HFF-Myc (cell line): ENCODE results near the gene DOCK3.
"Not testable (repeated sequence)": the region's sequence is repeated elsewhere in the genome, so short reads cannot be mapped to it uniquely, and the experiment has no call there.

Experiments
- DNase-seq: peaks from one replicate; pipeline ENCODE4 v3.0.0-alpha.2; 2011; ENCODE audit warnings: low read depth; ENCODE audit errors: extremely low read depth
- H3K4me3 ChIP-seq: replicated peaks from 2 replicates; pipeline ENCODE4 v1.5.1; 2011; ENCODE audit warnings: low read depth, mild to moderate bottlenecking, control low read depth, low read length
- TF ChIP-seq, protein P1 (sequence below): IDR thresholded peaks from 2 replicates; pipeline ENCODE4 v1.5.1; 2012; ENCODE audit warnings: mild to moderate bottlenecking, low read depth, low read length, control low read depth; ENCODE audit errors: missing control alignments

The DOCK3 gene

DNA sequence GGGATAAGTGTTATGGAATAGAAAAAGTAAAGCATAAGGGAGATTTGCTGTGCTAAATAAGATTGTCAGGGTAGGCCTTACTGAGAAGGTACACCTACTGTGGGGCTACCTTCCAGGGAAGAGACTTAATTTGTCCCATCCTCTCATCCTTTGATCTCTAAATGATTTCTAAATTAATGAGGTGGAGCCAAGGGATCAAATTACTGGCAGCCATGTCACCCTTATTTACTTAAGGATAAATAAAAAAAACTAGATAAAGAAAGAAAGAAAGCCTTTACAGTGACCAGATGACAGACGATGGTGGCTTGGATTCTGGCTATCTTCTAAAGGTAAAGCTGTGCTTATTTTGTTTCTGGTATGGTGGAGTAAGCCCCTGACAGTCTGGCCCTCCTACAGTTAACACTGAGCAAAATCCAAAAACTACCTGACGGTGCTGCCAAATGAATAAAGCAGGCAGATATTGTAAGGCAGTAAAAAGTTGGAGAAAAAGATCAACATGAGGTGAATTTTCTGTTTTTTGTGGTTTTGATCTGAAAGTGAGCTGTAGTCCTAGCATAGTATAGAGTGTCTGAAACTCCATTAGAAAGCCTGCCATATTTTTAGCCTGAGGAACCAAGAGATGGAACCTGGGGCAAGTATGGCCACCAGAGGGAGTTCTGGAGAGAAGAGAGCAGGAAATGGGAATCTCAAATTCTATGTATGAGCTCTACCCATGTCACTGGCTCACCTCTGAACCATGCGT lies 425.2 kb downstream of the DOCK3 start:
- H3K4me3 ChIP-seq = no peak overlapping the region
- TF ChIP-seq, protein P1, sequence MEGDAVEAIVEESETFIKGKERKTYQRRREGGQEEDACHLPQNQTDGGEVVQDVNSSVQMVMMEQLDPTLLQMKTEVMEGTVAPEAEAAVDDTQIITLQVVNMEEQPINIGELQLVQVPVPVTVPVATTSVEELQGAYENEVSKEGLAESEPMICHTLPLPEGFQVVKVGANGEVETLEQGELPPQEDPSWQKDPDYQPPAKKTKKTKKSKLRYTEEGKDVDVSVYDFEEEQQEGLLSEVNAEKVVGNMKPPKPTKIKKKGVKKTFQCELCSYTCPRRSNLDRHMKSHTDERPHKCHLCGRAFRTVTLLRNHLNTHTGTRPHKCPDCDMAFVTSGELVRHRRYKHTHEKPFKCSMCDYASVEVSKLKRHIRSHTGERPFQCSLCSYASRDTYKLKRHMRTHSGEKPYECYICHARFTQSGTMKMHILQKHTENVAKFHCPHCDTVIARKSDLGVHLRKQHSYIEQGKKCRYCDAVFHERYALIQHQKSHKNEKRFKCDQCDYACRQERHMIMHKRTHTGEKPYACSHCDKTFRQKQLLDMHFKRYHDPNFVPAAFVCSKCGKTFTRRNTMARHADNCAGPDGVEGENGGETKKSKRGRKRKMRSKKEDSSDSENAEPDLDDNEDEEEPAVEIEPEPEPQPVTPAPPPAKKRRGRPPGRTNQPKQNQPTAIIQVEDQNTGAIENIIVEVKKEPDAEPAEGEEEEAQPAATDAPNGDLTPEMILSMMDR = peak; percentile 79
- DNase-seq = peak; percentile 32

DNA sequence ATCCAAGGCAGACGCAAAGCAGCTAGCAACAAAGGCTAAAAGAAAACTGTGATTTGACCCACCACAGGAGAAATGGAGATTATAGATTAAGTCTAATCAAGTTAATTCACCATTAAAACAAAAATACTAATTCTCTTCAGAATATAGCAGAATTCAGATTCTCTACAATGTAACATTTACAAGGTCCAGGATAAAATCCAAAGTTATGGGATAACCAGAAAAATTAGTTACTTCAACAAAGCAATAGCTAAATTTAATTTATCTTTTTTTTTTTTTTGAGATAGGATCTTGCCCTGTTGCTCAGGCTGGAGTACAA lies 425.8 kb downstream of the DOCK3 start:
- no peak overlapping the region for H3K4me3 ChIP-seq
- TF ChIP-seq, protein P1 = no peak
- DNase-seq = no peak

- DNase-seq = no peak
- TF ChIP-seq, protein P1 = no peak
- no peak overlapping the region for H3K4me3 ChIP-seq
Measured at GRCh38 chr3:51102396-51102795, 427.7 kb downstream of the DOCK3 start.

- no peak for DNase-seq
- TF ChIP-seq, protein P1 = no peak
- H3K4me3 ChIP-seq = no peak overlapping the region
Measured at GRCh38 chr3:51106242-51106876, 431.6 kb downstream of the DOCK3 start.

- no peak for DNase-seq
- TF ChIP-seq, protein P1 = no peak
- no peak overlapping the region for H3K4me3 ChIP-seq
Measured at GRCh38 chr3:51110586-51110985, 435.9 kb downstream of the DOCK3 start.

- H3K4me3 ChIP-seq = no peak overlapping the region
- TF ChIP-seq, protein P1 = no peak
- no peak for DNase-seq
Measured at GRCh38 chr3:51122944-51123343, 448.2 kb downstream of the DOCK3 start.

GRCh38 chr3:51123531-51123930 lies 448.8 kb downstream of the DOCK3 start:
- no peak for DNase-seq
- TF ChIP-seq, protein P1 = no peak
- H3K4me3 ChIP-seq = no peak overlapping the region

DNA sequence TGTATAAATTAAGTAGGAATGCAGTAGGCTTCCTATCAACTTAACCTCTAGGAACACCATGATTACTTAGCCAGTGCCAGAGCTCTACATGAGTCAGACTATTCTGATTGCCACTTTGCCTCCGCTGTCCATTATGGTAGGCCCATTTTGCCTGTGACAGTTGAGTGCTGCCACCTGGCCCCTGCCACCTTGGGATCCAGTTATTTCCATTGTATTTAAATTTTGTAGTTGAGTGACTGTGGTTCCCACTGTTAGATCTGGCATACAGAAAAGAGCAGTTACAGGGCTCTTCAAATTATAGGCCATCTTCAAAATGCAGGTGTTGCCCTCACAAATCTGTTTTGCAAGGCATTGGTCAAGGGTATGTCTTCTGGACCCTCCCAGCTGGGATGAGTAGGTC lies 456.9 kb downstream of the DOCK3 start:
- not testable (repeated sequence) for H3K4me3 ChIP-seq, DNase-seq
